ENCODE results near the gene SURF6. TPM values are rescaled to one million over a fixed set of nuclear protein-coding genes. Genes with fewer than 3 reads are reported as not detected.

The SURF6 gene
- total RNA-seq, 1 donor from 2014 or later: 5.3 TPM

DNA sequence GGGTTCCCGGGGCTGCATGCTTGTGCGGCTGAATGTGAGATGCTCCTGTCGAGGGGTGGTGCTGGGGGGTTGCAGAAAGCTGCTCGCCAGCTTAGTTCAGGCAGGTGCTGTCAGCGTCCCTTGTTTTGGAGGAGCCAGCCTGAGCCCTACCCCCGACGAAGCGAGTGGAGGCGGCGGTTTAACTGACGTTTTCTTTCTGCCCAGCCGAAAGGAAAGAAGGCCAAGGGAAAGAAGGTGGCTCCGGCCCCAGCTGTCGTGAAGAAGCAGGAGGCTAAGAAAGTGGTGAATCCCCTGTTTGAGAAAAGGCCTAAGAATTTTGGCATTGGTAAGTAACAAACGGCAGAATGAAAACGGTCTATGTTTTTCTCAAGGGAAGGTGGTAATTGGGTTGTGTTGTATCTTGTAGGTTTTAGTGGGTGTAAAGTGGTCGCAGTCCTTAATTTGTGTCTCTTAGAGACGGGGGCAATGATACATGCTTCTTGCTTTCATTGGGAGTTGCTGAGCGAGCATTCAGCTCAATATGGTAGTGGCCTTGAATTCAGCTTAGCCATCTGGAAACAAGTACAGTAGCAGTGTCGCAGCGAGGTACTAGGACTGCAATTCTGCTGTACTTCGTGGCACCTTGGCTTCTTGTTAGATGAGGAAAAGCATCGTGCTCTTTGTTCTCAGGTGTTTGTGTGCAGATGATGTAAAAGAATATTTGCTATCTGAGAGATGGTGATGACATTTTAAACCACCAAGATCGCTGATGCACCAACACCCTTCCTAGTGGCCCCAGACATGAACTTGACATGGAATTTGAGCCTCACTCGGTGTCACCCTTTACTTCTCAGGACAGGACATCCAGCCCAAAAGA is 13.0 kb upstream of the SURF6 start:
- H3K27ac ChIP-seq: peak overlapping the region; percentile 86 to 94
- H3K4me1 ChIP-seq: peaks cover 6 to 22% of the 10 kb centered on the region in 2 donors
- peak overlapping the region; percentile 69 to 80 for H3K4me3 ChIP-seq
- TF ChIP-seq, protein P1, sequence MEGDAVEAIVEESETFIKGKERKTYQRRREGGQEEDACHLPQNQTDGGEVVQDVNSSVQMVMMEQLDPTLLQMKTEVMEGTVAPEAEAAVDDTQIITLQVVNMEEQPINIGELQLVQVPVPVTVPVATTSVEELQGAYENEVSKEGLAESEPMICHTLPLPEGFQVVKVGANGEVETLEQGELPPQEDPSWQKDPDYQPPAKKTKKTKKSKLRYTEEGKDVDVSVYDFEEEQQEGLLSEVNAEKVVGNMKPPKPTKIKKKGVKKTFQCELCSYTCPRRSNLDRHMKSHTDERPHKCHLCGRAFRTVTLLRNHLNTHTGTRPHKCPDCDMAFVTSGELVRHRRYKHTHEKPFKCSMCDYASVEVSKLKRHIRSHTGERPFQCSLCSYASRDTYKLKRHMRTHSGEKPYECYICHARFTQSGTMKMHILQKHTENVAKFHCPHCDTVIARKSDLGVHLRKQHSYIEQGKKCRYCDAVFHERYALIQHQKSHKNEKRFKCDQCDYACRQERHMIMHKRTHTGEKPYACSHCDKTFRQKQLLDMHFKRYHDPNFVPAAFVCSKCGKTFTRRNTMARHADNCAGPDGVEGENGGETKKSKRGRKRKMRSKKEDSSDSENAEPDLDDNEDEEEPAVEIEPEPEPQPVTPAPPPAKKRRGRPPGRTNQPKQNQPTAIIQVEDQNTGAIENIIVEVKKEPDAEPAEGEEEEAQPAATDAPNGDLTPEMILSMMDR (IDR thresholded peaks at IDR 0.05): no peak
- H3K27me3 ChIP-seq: no peaks in the 10 kb centered on the region
- intact Hi-C loops (cut with DNase I): loop anchor here (1.0 to 10.0 kb wide), 5 partner anchors 7 to 994 kb away; partner anchors contain the start of genes CACFD1, SETX, STKLD1 and SURF1
- DNase-seq (ENCODE audit: low spot score in 2 of 2): no peak
- no peaks in the 10 kb centered on the region for H3K9me3 ChIP-seq
- H3K36me3 ChIP-seq: peaks cover 49 to 56% of the 10 kb centered on the region in 2 donors

DNA sequence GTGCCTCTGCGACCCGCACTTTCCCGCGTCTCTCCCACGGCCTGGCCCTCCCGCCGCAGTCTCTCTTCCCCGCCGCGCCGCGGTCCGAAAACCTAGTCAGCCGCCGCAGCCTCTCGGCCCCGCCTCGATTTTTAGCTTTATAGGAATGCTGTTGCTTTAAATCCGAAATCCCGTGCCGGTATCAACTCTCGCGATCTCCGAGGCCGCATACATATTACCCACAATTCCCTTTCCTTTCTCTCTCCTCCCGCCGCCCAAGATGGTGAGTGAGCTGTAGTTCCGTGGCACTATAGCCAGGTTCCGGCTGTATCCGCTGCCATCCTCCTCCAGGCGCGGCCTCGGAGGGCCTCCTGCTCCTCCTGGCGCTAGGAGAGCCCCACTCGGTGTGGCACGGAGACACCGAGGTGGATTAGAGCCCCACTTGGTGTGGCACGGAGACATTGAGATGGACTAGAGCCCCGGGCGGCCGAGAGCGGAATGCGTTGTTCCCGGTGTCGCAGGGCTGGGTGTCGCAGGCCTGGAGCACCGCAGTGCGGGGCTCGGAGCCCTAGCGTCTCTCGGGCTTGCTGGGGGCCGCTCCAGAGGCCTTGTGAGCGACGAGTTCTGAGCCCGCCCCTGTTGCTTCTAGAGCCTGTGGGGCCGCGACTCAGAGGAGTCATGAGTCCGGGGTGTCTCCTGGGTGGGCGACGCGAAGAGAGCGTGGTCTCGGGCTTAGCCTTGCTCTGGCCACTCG is 12.2 kb upstream of the SURF6 start, which contains the start of the genes MED22 and RPL7A:
Gene MED22 (minus strand): TSS at position 147 of the 733 bp plus-strand sequence. CDS start 1,469 bp downstream, outside the sequence.
Gene RPL7A (plus strand): TSS at position 234 of the 733 bp plus-strand sequence. CDS start 26 bp downstream, at position 260.
- H3K9me3 ChIP-seq: no peaks in the 10 kb centered on the region
- TF ChIP-seq, protein P1 (IDR thresholded peaks at IDR 0.05): peak in 1 of 3 experiments; percentile 9
- peak; percentile 86 to 97 for DNase-seq (ENCODE audit: low spot score in 2 of 2)
- H3K36me3 ChIP-seq: peaks cover 53 to 64% of the 10 kb centered on the region in 2 donors
- peaks cover 6 to 22% of the 10 kb centered on the region in 2 donors for H3K4me1 ChIP-seq
- H3K27ac ChIP-seq: peak within 1 kb of the TSS; percentile 86 to 94
- peak within 1 kb of the TSS; percentile 69 to 80 for H3K4me3 ChIP-seq
- intact Hi-C loops (cut with DNase I): loop anchor here (1.0 to 10.0 kb wide), 5 partner anchors 8 to 993 kb away; partner anchors contain the start of genes CACFD1, SETX, STKLD1 and SURF1
- no peaks in the 10 kb centered on the region for H3K27me3 ChIP-seq

DNA sequence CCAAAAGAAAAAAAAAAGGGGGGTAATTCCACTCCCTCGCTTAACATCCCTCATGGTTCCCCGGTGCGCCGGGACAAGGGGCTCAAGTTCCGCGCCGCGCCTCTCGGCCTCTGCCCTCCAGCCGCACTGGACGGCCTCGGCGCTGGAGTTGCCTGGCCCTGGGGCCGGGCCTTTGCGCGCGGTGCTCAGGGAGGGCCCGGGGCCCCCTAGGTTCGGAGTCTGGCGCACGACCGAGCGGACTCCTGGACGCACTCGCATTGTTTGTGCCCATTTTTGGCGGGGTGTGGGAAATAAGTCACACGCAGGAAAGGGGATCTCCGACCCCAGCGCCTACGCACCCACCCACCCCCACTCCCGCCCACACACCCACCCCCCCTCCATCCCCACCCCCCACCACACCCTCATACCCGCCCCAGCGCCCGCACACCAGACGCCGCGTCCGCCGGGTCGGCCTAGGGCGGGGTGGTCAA is 11.6 kb upstream of the SURF6 start:
- TF ChIP-seq, protein P1 (IDR thresholded peaks at IDR 0.05): no peak
- intact Hi-C loops (cut with DNase I): loop anchor here (10.0 kb wide), 1 partner anchor 993 kb away; the partner anchor contains the start of gene SETX
- no peak for DNase-seq (ENCODE audit: low spot score in 2 of 2)
- Histone ChIP-seq H3K27ac (peak overlapping the region; percentile 86 to 94), H3K4me1 (peaks cover 6 to 22% of the 10 kb centered on the region in 2 donors), H3K27me3 (no peaks in the 10 kb centered on the region), H3K9me3 (no peaks in the 10 kb centered on the region), H3K36me3 (peaks cover 53 to 67% of the 10 kb centered on the region in 2 donors), H3K4me3 (peak overlapping the region; percentile 69 to 80)

DNA sequence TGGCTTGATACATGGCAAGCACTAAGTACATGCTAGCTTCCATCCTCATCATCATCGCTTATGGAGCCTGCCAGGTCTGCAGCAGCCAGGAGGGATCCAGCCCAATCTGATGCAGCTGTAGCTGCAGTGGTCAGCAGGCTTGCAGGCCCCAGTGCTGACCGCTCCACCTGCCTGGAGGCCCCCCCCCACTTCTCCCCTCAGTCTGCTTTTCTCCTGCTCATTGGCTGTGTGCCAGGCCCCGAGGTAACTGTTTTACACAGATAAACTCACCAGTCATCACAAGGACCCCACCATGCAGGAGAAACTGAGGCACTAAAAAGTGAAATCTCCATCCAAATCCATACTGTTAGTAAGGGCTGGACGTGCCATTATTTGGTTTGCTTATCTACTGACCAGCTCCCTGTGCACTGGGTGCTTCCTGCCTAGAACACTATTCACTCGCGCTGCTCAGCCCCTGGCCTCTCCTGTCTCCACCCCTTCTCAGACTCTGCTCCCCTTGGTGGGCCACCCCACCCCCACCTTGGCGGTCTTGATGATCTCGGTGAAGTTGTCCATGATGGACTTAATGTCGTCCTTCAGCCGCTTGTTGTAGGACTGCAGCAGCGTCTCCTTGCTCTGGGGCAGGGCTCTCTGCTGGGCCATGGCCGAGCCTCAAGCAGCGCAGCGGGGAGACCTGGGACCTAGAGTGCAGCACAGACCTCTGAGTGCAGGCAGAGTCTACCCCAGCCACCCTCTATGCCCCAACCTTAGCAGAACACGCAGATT is 10.2 kb upstream of the SURF6 start:
- H3K4me1 ChIP-seq: peaks cover 6 to 22% of the 10 kb centered on the region in 2 donors
- H3K4me3 ChIP-seq: peak overlapping the region; percentile 69 to 80
- DNase-seq (ENCODE audit: low spot score in 2 of 2): no peak

More for the DNA sequence above, 10.2 kb upstream of the SURF6 start:
- intact Hi-C loops (cut with DNase I): loop anchor here (10.0 kb wide), 1 partner anchor 991 kb away; the partner anchor contains the start of gene SETX
- Histone ChIP-seq H3K9me3 (no peaks in the 10 kb centered on the region), H3K27me3 (no peaks in the 10 kb centered on the region), H3K36me3 (peaks cover 55 to 67% of the 10 kb centered on the region in 2 donors), H3K27ac (no peak overlapping the region)
- TF ChIP-seq, protein P1 (IDR thresholded peaks at IDR 0.05): no peak
